Lung (tissue), 12 donors: Measurements from ENCODE around the gene MDGA2. TPM values are rescaled to one million over a fixed set of nuclear protein-coding genes. Genes with fewer than 3 reads are reported as not detected.

Experiments used
- ATAC-seq: fragments of 200-7000 bp; cut with Tn5 transposase; one replicate; pipeline ENCODE4 v1.9.1; 2020; ENCODE audit warnings: moderate number of reproducible peaks; ENCODE audit not compliant: insufficient read depth, low FRiP score
- DNase-seq, 3 donors: peaks; one replicate each; pipeline ENCODE4 v3.0.0-alpha.2; 2013 to 2017
- H3K27ac ChIP-seq, 2 donors: one replicate each; pipeline ENCODE4 v1.5.1; 2013; ENCODE audit warnings: mild to moderate bottlenecking in 2 of 2, moderate library complexity in 2 of 2, control low read depth in 1 of 2, inconsistent platforms in 1 of 2, low read depth in 1 of 2, low read length in 1 of 2
- H3K27me3 ChIP-seq, 3 donors: one replicate each; pipeline ENCODE4 v1.5.1; 2013; ENCODE audit warnings: low read length in 2 of 3; ENCODE audit not compliant: control insufficient read depth in 3 of 3, insufficient read depth in 3 of 3
- H3K36me3 ChIP-seq, 4 donors: one replicate each; pipeline ENCODE4 v1.5.1; 2013; ENCODE audit warnings: low read length in 4 of 4, mild to moderate bottlenecking in 1 of 4, moderate library complexity in 1 of 4; ENCODE audit not compliant: control insufficient read depth in 4 of 4, insufficient read depth in 4 of 4
- H3K4me1 ChIP-seq, 5 donors: one replicate each; pipeline ENCODE4 v1.5.1; 2013; ENCODE audit warnings: low read length in 5 of 5, mild to moderate bottlenecking in 2 of 5, moderate library complexity in 1 of 5; ENCODE audit not compliant: control insufficient read depth in 5 of 5, insufficient read depth in 5 of 5
- H3K4me3 ChIP-seq: one replicate; pipeline ENCODE4 v1.5.1; 2013; ENCODE audit warnings: mild to moderate bottlenecking, control low read depth, moderate library complexity
- H3K9ac ChIP-seq, 2 donors: one replicate each; pipeline ENCODE4 v1.5.1; 2013; ENCODE audit warnings: low read length in 2 of 2, control low read depth in 1 of 2; ENCODE audit not compliant: insufficient read depth in 1 of 2
- H3K9me3 ChIP-seq, 4 donors: one replicate each; pipeline ENCODE4 v1.5.1; 2013; ENCODE audit warnings: low read length in 3 of 4, mild to moderate bottlenecking in 1 of 4, moderate library complexity in 1 of 4; ENCODE audit not compliant: control insufficient read depth in 4 of 4, insufficient read depth in 3 of 4
- CTCF ChIP-seq: IDR thresholded peaks from 2 replicates; pipeline ENCODE4 v1.5.1; 2012; ENCODE audit warnings: mild to moderate bottlenecking; ENCODE audit errors: control extremely low read depth, extremely low read depth
- WGBS, 2 donors: extraction: QIAGEN DNeasy Blood & Tissue Kit; methylation state at CpG; one replicate each; pipeline ENCODE4 v1.1.7; 2013; 5-methylcytosine and 5-hydroxymethylcytosine counted together
- polyA plus RNA-seq, 2 donors: library from polyadenylated mRNA; stranded (reverse); fragments of 200-250 nt; gene quantifications; one replicate each; pipeline ENCODE4 v1.2.1, GENCODE V29; 2013
- total RNA-seq, 2 donors: library from RNA; depleted of rRNA in 1 of 2; stranded (reverse); fragments of >200 nt in 1 of 2; gene quantifications; one replicate each; pipeline ENCODE4 v1.2.1, GENCODE V29; 2014 to 2021
- donor health status: control.
- donor health status: control.
- donor health status: Bipolar disorder and iron deficiency.
- donor health status: healthy.
- donor health status: DM: yes; HTN: yes; CAD: no.

MDGA2 gene
- total and polyA plus RNA-seq, 4 donors, result 0.03 to 3.2 TPM; not detected in 2

GRCh38 chr14:47210099-47210498 is 465.3 kb downstream of the MDGA2 start:
- H3K27me3 ChIP-seq, result no peaks in the 10 kb centered on the region
- H3K27ac ChIP-seq, result no peak overlapping the region
- H3K4me1 ChIP-seq, result no peaks in the 10 kb centered on the region
- no peaks in the 10 kb centered on the region for H3K36me3 ChIP-seq
- TF ChIP-seq CTCF, result no peak
- no peak overlapping the region for H3K4me3 ChIP-seq
- DNase-seq, result no peak
- no peaks in the 10 kb centered on the region for H3K9me3 ChIP-seq
- H3K9ac ChIP-seq, result no peak overlapping the region
- ATAC-seq, result no peak

GRCh38 chr14:47208434-47208833 is 467.0 kb downstream of the MDGA2 start:
- ATAC-seq (no peak), DNase-seq (no peak)
- Histone ChIP-seq H3K4me1 (no peaks in the 10 kb centered on the region), H3K9me3 (no peaks in the 10 kb centered on the region), H3K27ac (no peak overlapping the region), H3K9ac (no peak overlapping the region), H3K27me3 (no peaks in the 10 kb centered on the region), H3K36me3 (no peaks in the 10 kb centered on the region), H3K4me3 (no peak overlapping the region)
- WGBS, 2 donors, result 86 to 95% methylated on average over 2 of the region's 2 CpGs
- no peak for TF ChIP-seq CTCF

- TF ChIP-seq CTCF, result no peak
- H3K36me3 ChIP-seq, result no peaks in the 10 kb centered on the region
- no peak overlapping the region for H3K27ac ChIP-seq
- 49 to 56% methylated on average over 3 of the region's 3 CpGs for WGBS, 2 donors
- H3K9ac ChIP-seq, result no peak overlapping the region
- DNase-seq, result peak in 1 of 3 donors; percentile 13
- H3K4me3 ChIP-seq, result no peak overlapping the region
- H3K4me1 ChIP-seq, result no peaks in the 10 kb centered on the region
- no peaks in the 10 kb centered on the region for H3K27me3 ChIP-seq
- H3K9me3 ChIP-seq, result no peaks in the 10 kb centered on the region
- ATAC-seq, result no peak
Measured at GRCh38 chr14:47207617-47208016, 467.8 kb downstream of the MDGA2 start.

- no peaks in the 10 kb centered on the region for H3K27me3 ChIP-seq
- ATAC-seq (no peak), DNase-seq (no peak)
- no peaks in the 10 kb centered on the region for H3K36me3 ChIP-seq
- no peak overlapping the region for H3K27ac ChIP-seq
- H3K9me3 ChIP-seq, result no peaks in the 10 kb centered on the region
- no peak for TF ChIP-seq CTCF
- H3K4me3 ChIP-seq, result no peak overlapping the region
- no peaks in the 10 kb centered on the region for H3K4me1 ChIP-seq
- H3K9ac ChIP-seq, result no peak overlapping the region
- 95 to 97% methylated on average over 18 of the region's 18 CpGs for WGBS, 2 donors
Measured at GRCh38 chr14:47200740-47201139, 474.7 kb downstream of the MDGA2 start.
